ENCODE results near the gene TTC32. TPM values are rescaled to one million over a fixed set of nuclear protein-coding genes. Genes with fewer than 3 reads are reported as not detected.

TTC32 gene
- total RNA-seq, 1 donor from 2014 or later: 4.2 TPM

DNA sequence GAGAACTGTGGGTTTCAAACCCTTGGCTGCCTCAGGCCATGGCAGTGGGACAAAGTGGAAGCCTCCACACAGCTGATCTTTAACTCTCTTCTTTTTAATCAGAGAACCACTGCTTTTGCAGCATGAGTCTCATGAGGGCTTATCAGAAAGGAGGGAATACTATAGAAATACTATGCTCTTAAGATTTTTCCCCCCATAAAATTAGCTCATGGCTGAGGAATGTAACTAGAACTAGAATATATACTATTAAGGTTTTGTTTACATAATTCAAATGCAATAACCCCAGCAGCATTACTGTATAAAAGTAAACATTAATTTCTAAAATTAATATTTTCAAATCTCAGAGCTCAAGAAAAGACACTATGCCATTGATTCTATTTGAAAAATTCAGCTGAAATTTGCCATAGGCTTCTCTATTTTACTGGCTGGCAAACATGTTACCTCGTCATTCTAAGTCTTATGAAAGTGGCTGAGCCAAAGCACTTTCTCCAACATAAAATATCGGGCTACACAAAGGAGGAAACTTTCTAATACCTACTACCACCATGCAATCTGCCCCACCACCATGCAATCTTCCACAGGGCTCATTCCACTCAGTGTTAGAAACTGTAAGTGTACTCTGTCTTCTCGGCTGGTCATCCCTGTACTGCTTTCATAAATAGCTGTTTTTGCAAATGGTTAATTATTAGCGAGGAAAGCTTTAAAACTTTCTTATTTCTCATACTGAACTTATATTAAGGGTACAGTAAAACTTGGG is 45.6 kb upstream of the TTC32 start:
- H3K9me3 Mint-ChIP-seq (ENCODE audit: unreplicated experiment): no peaks in the 10 kb centered on the region

DNA sequence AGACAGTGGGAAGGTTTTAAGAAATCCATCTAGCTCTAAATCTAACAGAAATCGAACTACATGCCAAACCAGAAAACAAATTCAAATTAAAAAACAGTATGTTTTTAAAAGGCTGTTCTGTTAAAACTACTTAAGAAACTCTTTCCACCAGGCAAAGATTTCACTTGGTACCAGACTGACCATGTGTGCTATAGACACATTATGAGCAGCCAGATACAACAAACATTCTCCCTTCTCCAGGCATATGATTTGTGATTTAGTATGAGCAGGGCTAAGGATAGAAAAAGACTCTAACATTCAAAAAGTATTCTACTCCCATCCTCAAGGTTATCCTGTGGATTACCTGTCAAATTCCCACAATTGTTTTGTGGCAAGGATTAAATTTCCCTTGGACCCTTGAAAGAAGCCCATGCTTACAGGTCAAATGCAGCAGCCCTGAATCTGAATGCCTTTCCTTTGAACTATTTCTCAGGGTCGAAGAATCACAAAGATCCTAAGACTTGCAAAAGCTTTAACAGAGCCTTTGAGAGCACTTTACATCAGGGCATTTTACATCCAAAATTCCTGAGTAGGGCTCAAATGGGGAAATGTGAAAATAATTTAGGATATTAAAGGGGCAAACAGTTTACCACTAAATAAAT is 42.5 kb upstream of the TTC32 start:
- H3K27ac Mint-ChIP-seq (ENCODE audit: unreplicated experiment): no peak overlapping the region
- DNase-seq (ENCODE audit: low read depth): no peak

More for the DNA sequence above, 45.6 kb upstream of the TTC32 start:
- Mint-ChIP-seq H3K36me3 (ENCODE audit: low read depth, unreplicated experiment) (peaks cover 7% of the 10 kb centered on the region), H3K27ac (ENCODE audit: unreplicated experiment) (no peak overlapping the region), H3K27me3 (ENCODE audit: low read depth, unreplicated experiment) (no peaks in the 10 kb centered on the region), H3K4me3 (ENCODE audit: unreplicated experiment) (no peak overlapping the region), H3K4me1 (ENCODE audit: low read depth, unreplicated experiment) (no peaks in the 10 kb centered on the region)
- no peak overlapping the region for H3K4me2 ChIP-seq (ENCODE audit: low read length)
- FAIRE-seq (no peak), DNase-seq (ENCODE audit: low read depth) (no peak)
- H3K4me3 ChIP-seq (ENCODE audit: insufficient read depth, low read depth, low read length): no peak overlapping the region
- no peak overlapping the region for H2AFZ ChIP-seq (ENCODE audit: low read depth, low read length)
- no peak overlapping the region for H3K9ac ChIP-seq (ENCODE audit: low read length)
- no peaks in the 10 kb centered on the region for H3K79me2 ChIP-seq (ENCODE audit: insufficient read depth, low read length)
- no peaks in the 10 kb centered on the region for H3K36me3 ChIP-seq (ENCODE audit: insufficient read depth, low read length)
- no peaks in the 10 kb centered on the region for H4K20me1 ChIP-seq (ENCODE audit: insufficient read depth, low read length)
- no peak overlapping the region for H3K27ac ChIP-seq (ENCODE audit: low read depth, low read length)
- H3K9me3 ChIP-seq (ENCODE audit: insufficient read depth, low read depth, low read length): no peaks in the 10 kb centered on the region
- no peaks in the 10 kb centered on the region for H3K27me3 ChIP-seq (ENCODE audit: insufficient read depth, low read length)
- TF ChIP-seq EZH2 (IDR thresholded peaks at IDR 0.05; ENCODE audit: insufficient read depth, low read length): no peak
- TF ChIP-seq, protein P1, sequence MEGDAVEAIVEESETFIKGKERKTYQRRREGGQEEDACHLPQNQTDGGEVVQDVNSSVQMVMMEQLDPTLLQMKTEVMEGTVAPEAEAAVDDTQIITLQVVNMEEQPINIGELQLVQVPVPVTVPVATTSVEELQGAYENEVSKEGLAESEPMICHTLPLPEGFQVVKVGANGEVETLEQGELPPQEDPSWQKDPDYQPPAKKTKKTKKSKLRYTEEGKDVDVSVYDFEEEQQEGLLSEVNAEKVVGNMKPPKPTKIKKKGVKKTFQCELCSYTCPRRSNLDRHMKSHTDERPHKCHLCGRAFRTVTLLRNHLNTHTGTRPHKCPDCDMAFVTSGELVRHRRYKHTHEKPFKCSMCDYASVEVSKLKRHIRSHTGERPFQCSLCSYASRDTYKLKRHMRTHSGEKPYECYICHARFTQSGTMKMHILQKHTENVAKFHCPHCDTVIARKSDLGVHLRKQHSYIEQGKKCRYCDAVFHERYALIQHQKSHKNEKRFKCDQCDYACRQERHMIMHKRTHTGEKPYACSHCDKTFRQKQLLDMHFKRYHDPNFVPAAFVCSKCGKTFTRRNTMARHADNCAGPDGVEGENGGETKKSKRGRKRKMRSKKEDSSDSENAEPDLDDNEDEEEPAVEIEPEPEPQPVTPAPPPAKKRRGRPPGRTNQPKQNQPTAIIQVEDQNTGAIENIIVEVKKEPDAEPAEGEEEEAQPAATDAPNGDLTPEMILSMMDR (IDR thresholded peaks at IDR 0.05; ENCODE audit: insufficient read depth, low read depth, low read length): no peak
- no peaks in the 10 kb centered on the region for H3K4me1 ChIP-seq (ENCODE audit: insufficient read depth, low read length)

More for the DNA sequence above, 42.5 kb upstream of the TTC32 start:
- H3K27me3 ChIP-seq (ENCODE audit: insufficient read depth, low read length): no peaks in the 10 kb centered on the region
- no peaks in the 10 kb centered on the region for H3K27me3 Mint-ChIP-seq (ENCODE audit: low read depth, unreplicated experiment)
- FAIRE-seq: no peak
- no peaks in the 10 kb centered on the region for H4K20me1 ChIP-seq (ENCODE audit: insufficient read depth, low read length)
- H3K9ac ChIP-seq (ENCODE audit: low read length): no peak overlapping the region
- H3K4me1 ChIP-seq (ENCODE audit: insufficient read depth, low read length): no peaks in the 10 kb centered on the region
- H3K27ac ChIP-seq (ENCODE audit: low read depth, low read length): no peak overlapping the region
- TF ChIP-seq EZH2 (IDR thresholded peaks at IDR 0.05; ENCODE audit: insufficient read depth, low read length): no peak
- TF ChIP-seq, protein P1 (IDR thresholded peaks at IDR 0.05; ENCODE audit: insufficient read depth, low read depth, low read length): no peak
- no peak overlapping the region for H3K4me2 ChIP-seq (ENCODE audit: low read length)
- no peaks in the 10 kb centered on the region for H3K36me3 ChIP-seq (ENCODE audit: insufficient read depth, low read length)
- H3K9me3 ChIP-seq (ENCODE audit: insufficient read depth, low read depth, low read length): no peaks in the 10 kb centered on the region
- peaks cover 7% of the 10 kb centered on the region for H3K36me3 Mint-ChIP-seq (ENCODE audit: low read depth, unreplicated experiment)
- no peaks in the 10 kb centered on the region for H3K9me3 Mint-ChIP-seq (ENCODE audit: unreplicated experiment)
- H2AFZ ChIP-seq (ENCODE audit: low read depth, low read length): no peak overlapping the region
- H3K4me1 Mint-ChIP-seq (ENCODE audit: low read depth, unreplicated experiment): no peaks in the 10 kb centered on the region
- H3K4me3 Mint-ChIP-seq (ENCODE audit: unreplicated experiment): no peak overlapping the region
- no peaks in the 10 kb centered on the region for H3K79me2 ChIP-seq (ENCODE audit: insufficient read depth, low read length)
- no peak overlapping the region for H3K4me3 ChIP-seq (ENCODE audit: insufficient read depth, low read depth, low read length)

Data from astrocyte (in vitro differentiated cells and primary cell).